ENCODE measurements around the gene LRMDA.

DNA sequence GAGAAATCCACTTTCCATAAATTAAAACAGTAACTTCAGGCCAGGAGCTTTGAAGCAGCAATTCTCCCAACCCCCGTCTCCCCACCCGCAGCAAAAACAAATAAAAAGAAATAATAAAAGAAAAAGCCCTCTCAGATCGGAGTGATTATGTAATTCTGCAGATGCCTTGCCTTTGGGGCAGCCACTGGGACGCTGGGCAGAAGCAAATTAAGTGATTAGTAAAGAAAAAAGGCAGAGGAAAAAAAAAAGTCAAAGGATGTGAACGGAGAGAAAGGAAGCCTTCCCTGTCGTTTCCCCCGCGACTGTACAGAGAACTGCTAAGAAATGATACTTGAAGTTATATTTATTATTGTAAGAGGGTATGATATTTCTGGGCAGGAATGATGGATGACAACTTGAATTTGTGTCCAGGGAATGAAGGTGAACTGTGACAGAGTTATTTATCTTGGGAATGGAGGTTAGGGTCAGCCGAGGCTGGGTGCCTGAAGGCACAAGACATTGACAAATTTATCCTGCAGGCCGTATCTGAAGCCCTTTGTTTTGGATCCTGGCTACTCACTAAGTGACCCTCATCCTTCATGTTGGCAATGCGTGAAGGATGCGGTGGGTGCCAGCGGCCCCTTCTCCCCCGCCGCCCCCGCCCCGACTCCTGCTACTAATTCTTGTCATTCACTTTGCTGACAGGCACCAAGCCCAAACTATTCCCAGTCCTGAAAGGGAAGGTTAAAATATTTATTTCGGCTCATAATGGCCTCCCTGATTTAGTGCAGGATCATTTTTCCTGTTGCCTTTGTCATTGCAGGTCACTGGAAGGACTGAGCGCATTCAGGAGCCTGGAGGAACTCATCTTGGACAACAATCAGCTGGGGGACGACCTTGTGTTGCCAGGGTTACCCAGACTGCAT lies 604.0 kb downstream of the LRMDA start:
- TF ChIP-seq, protein P1, sequence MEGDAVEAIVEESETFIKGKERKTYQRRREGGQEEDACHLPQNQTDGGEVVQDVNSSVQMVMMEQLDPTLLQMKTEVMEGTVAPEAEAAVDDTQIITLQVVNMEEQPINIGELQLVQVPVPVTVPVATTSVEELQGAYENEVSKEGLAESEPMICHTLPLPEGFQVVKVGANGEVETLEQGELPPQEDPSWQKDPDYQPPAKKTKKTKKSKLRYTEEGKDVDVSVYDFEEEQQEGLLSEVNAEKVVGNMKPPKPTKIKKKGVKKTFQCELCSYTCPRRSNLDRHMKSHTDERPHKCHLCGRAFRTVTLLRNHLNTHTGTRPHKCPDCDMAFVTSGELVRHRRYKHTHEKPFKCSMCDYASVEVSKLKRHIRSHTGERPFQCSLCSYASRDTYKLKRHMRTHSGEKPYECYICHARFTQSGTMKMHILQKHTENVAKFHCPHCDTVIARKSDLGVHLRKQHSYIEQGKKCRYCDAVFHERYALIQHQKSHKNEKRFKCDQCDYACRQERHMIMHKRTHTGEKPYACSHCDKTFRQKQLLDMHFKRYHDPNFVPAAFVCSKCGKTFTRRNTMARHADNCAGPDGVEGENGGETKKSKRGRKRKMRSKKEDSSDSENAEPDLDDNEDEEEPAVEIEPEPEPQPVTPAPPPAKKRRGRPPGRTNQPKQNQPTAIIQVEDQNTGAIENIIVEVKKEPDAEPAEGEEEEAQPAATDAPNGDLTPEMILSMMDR (IDR thresholded peaks at IDR 0.05): no peak
- no peak for TF ChIP-seq POLR2A (IDR thresholded peaks at IDR 0.05; ENCODE audit: low read length)
- no peak for TF ChIP-seq HDAC2 (IDR thresholded peaks at IDR 0.05)
- no peak for TF ChIP-seq EP300 (IDR thresholded peaks at IDR 0.05)
- no peak for TF ChIP-seq CHD4 (IDR thresholded peaks at IDR 0.05; ENCODE audit: borderline replicate concordance)

Measured in A549 (cell line).